Stomach (tissue), 9 donors: Measurements from ENCODE around the gene RBFOX2. TPM values are rescaled to one million over a fixed set of nuclear protein-coding genes. Genes with fewer than 3 reads are reported as not detected.
A peak's percentile ranks its signal among the peaks of the same experiment; 100 is the strongest.

Experiments used
- DNase-seq, 2 donors: peaks; one replicate each; pipeline versions ENCODE4 v3.0.0 to v3.0.0-alpha.2; 2013 to 2019
- H3K27ac ChIP-seq, 5 donors: fragments of 200-600 bp in 4 of 5; sonication (generic) in 4 of 5; one replicate each; pipeline ENCODE4 v1.5.1; 2013 to 2019; ENCODE audit warnings: mild to moderate bottlenecking in 1 of 5, moderate library complexity in 1 of 5
- H3K27me3 ChIP-seq, 3 donors: fragments of 200-600 bp; sonication (generic); one replicate each; pipeline ENCODE4 v1.5.1; 2017 to 2019; ENCODE audit warnings: mixed run types in 1 of 3
- H3K36me3 ChIP-seq, 4 donors: fragments of 200-600 bp; sonication (generic); 1 replicate in 3 of 4; 2 replicates in 1 of 4; pipeline ENCODE4 v1.5.1; 2016 to 2019
- H3K4me1 ChIP-seq, 4 donors: fragments of 200-600 bp; sonication (generic); one replicate each; pipeline ENCODE4 v1.5.1; 2016 to 2019
- H3K4me3 ChIP-seq, 4 donors: fragments of 200-600 bp; sonication (generic) in 3 of 4; one replicate each; pipeline ENCODE4 v1.5.1; 2016 to 2019; ENCODE audit warnings: mild to moderate bottlenecking in 1 of 4
- H3K9me3 ChIP-seq, 4 donors: fragments of 200-600 bp; sonication (generic); one replicate each; pipeline ENCODE4 v1.5.1; 2016 to 2019
- EP300 ChIP-seq: sonication (generic); formaldehyde crosslinking; IDR thresholded peaks from one replicate; pipeline ENCODE4 v1.6.1; 2017; ENCODE audit warnings: antibody characterized with exemption
- POLR2A ChIP-seq, 4 donors: fragments of 450-650 bp; IDR thresholded peaks; one replicate each; pipeline ENCODE4 v1.6.1; 2016; ENCODE audit warnings: antibody characterized with exemption in 4 of 4, control low read depth in 2 of 4, mild to moderate bottlenecking in 1 of 4, moderate library complexity in 1 of 4
- POLR2AphosphoS5 ChIP-seq, 3 donors: sonication (generic); formaldehyde crosslinking; IDR thresholded peaks; one replicate each; pipeline ENCODE4 v1.6.1; 2016; ENCODE audit warnings: antibody characterized with exemption in 3 of 3
- WGBS, 5 donors: extraction: QIAGEN DNeasy Blood & Tissue Kit in 3 of 5; methylation state at CpG; one replicate each; pipeline versions ENCODE4 v1.1.5 to v1.1.7; 2013 to 2018; 5-methylcytosine and 5-hydroxymethylcytosine counted together
- intact Hi-C: fragments of 100-400 bp; cut with DNase I; formaldehyde crosslinking; loops from one replicate; pipeline ENCODE4 v1.15.1; 2023; ENCODE audit warnings: low total_unique reads
- polyA plus RNA-seq, 3 donors: library from polyadenylated mRNA; stranded (reverse); fragments of 200-250 nt; gene quantifications; one replicate each; pipeline ENCODE4 v1.2.3, GENCODE V29; 2013
- total RNA-seq, 5 donors: library from RNA; depleted of rRNA; stranded (reverse); fragments of >200 nt; gene quantifications; one replicate each; pipeline versions ENCODE4 v1.1.0 to v1.2.3, GENCODE V29; 2014 to 2016
- TF ChIP-seq, protein P1 (sequence below), 7 experiments: fragments of 450-650 bp in 4 of 7; fragments of 200-600 bp in 3 of 7; sonication (generic) in 3 of 7; IDR thresholded peaks; one replicate each; pipeline ENCODE4 v1.5.1; 2016 to 2019; ENCODE audit warnings: antibody characterized with exemption in 7 of 7, control low read depth in 2 of 7, mild to moderate bottlenecking in 1 of 7
- donor health status: healthy with polysubstance abuse.
- donor health status: Bipolar disorder and iron deficiency.
- donor health status: healthy.

RBFOX2 gene
- total and polyA plus RNA-seq, 8 donors, result 14.9 to 176 (median 46.7) TPM

DNA sequence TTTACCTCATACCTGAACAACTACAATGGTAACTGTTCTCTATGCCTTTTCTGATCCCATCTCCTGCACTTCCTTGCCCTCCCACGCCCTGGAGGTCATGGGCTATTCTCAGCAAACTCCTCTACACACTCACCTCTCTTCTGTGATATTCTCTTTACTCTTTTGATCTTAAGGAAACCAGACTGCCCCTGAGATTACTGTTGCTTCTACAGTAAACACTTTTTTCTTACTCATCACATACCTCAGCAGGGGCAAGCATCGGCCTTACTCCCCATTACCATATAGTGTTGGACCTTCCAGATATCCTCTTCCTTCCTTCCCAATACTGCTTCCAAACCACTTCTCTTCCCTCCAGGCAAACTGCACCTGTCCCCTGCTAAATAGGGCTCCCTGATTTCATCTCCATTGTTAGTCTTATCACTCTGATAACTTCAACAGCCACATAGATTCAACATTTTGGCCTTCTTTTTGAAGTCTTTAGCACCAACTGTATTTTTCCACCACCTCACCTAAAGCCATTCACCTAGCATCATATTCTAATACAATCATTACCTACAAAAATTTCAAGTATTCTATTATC is 141.2 kb downstream of the RBFOX2 start:
- DNase-seq, result no peak
- no peaks in the 10 kb centered on the region for H3K27me3 ChIP-seq
- intact Hi-C loops, result no loop called here
- H3K27ac ChIP-seq, result no peak overlapping the region
- 84 to 93% (median 85%) methylated on average over 2 of the region's 2 CpGs for WGBS, 5 donors
- no peaks in the 10 kb centered on the region for H3K9me3 ChIP-seq
- peaks cover 9 to 70% (median 33%) of the 10 kb centered on the region in 4 donors for H3K4me1 ChIP-seq
- H3K36me3 ChIP-seq, result no peaks in the 10 kb centered on the region
- no peak overlapping the region for H3K4me3 ChIP-seq
- TF ChIP-seq, protein P1, sequence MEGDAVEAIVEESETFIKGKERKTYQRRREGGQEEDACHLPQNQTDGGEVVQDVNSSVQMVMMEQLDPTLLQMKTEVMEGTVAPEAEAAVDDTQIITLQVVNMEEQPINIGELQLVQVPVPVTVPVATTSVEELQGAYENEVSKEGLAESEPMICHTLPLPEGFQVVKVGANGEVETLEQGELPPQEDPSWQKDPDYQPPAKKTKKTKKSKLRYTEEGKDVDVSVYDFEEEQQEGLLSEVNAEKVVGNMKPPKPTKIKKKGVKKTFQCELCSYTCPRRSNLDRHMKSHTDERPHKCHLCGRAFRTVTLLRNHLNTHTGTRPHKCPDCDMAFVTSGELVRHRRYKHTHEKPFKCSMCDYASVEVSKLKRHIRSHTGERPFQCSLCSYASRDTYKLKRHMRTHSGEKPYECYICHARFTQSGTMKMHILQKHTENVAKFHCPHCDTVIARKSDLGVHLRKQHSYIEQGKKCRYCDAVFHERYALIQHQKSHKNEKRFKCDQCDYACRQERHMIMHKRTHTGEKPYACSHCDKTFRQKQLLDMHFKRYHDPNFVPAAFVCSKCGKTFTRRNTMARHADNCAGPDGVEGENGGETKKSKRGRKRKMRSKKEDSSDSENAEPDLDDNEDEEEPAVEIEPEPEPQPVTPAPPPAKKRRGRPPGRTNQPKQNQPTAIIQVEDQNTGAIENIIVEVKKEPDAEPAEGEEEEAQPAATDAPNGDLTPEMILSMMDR (IDR thresholded peaks at IDR 0.05), result no peak
- no peak for TF ChIP-seq POLR2AphosphoS5 (IDR thresholded peaks at IDR 0.05)
- TF ChIP-seq POLR2A (IDR thresholded peaks at IDR 0.05), result no peak
- TF ChIP-seq EP300, result no peak

DNA sequence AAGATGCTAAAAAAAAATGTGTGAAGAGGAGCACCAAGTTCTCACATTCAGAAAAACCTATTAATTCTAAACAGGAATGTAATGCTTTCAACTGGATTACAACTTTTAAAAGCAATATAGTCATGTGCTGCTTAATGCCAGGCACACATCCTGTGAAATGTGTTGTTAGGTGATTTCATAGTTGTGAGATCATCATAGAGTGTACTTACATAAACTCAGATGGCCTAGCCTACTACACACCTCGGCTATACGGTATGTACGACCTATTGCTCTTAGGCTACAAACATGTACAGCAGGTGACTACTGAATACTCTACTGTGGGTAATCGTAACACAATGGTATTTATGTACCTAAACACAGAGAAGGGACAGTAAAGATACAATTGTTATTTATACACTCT is 142.3 kb downstream of the RBFOX2 start:
- no peaks in the 10 kb centered on the region for H3K27me3 ChIP-seq
- TF ChIP-seq POLR2AphosphoS5 (IDR thresholded peaks at IDR 0.05), result no peak
- no peak for TF ChIP-seq EP300
- TF ChIP-seq, protein P1 (IDR thresholded peaks at IDR 0.05), result no peak
- no peak for TF ChIP-seq POLR2A (IDR thresholded peaks at IDR 0.05)
- intact Hi-C loops, result no loop called here
- no peaks in the 10 kb centered on the region for H3K9me3 ChIP-seq
- DNase-seq, result no peak
- H3K4me1 ChIP-seq, result peaks cover 13 to 67% (median 36%) of the 10 kb centered on the region in 4 donors
- no peak overlapping the region for H3K27ac ChIP-seq
- WGBS, 5 donors, result 81 to 96% (median 90%) methylated on average over 4 of the region's 4 CpGs
- no peaks in the 10 kb centered on the region for H3K36me3 ChIP-seq
- no peak overlapping the region for H3K4me3 ChIP-seq

- Histone ChIP-seq H3K4me1 (peaks cover 13 to 58% (median 28%) of the 10 kb centered on the region in 4 donors), H3K27ac (no peak overlapping the region), H3K4me3 (no peak overlapping the region), H3K36me3 (no peaks in the 10 kb centered on the region), H3K9me3 (no peaks in the 10 kb centered on the region), H3K27me3 (no peaks in the 10 kb centered on the region)
- TF ChIP-seq POLR2AphosphoS5 (IDR thresholded peaks at IDR 0.05) (no peak), EP300 (no peak), POLR2A (IDR thresholded peaks at IDR 0.05) (no peak)
- TF ChIP-seq, protein P1 (IDR thresholded peaks at IDR 0.05), result no peak
- 79 to 94% (median 86%) methylated on average over 2 of the region's 2 CpGs for WGBS, 5 donors
- DNase-seq, result no peak
- intact Hi-C loops, result no loop called here
These were observed 144.1 kb downstream of the RBFOX2 start for GRCh38 chr22:35884529-35884928.

- DNase-seq, result peak in 1 of 2 donors; percentile 38
- intact Hi-C loops, result no loop called here
- H3K4me3 ChIP-seq, result no peak overlapping the region
- H3K27ac ChIP-seq, result peak overlapping the region in 4 of 5 donors; percentile 13 to 69 (median 58)
- TF ChIP-seq POLR2A (IDR thresholded peaks at IDR 0.05), result no peak
- no peak for TF ChIP-seq POLR2AphosphoS5 (IDR thresholded peaks at IDR 0.05)
- no peak for TF ChIP-seq EP300
- TF ChIP-seq, protein P1 (IDR thresholded peaks at IDR 0.05), result no peak
- no peaks in the 10 kb centered on the region for H3K27me3 ChIP-seq
- H3K36me3 ChIP-seq, result no peaks in the 10 kb centered on the region
- H3K4me1 ChIP-seq, result peaks cover 13 to 57% (median 28%) of the 10 kb centered on the region in 4 donors
- no peaks in the 10 kb centered on the region for H3K9me3 ChIP-seq
- 65 to 73% (median 71%) methylated on average over 5 of the region's 5 CpGs for WGBS, 5 donors
These were observed 145.5 kb downstream of the RBFOX2 start for GRCh38 chr22:35883031-35883620.
